GM18505 (cell line): Measurements from ENCODE around the gene SYT14.
"Not testable (repeated sequence)": the region's sequence is repeated elsewhere in the genome, so short reads cannot be mapped to it uniquely, and the experiment has no call there.

ENCODE experiments used
- ATAC-seq: cut with Tn5 transposase; IDR thresholded peaks from one replicate; pipeline ENCODE4 v1.9.1; 2021; ENCODE audit not compliant: unreplicated experiment
- POLR2A ChIP-seq: IDR thresholded peaks from 4 replicates; pipeline ENCODE4 v1.6.1; 2011; ENCODE audit warnings: borderline replicate concordance; ENCODE audit not compliant: insufficient read depth, insufficient read length; ENCODE audit errors: extremely low read depth

Gene SYT14

GRCh38 chr1:209937996-209938959 lies at the start of gene SYT14:
SYT14 (plus strand) TSS chr1:209938217; CDS start chr1:209938265, 48 bp downstream.
- ATAC-seq: no peak
- no peak for TF ChIP-seq POLR2A

DNA sequence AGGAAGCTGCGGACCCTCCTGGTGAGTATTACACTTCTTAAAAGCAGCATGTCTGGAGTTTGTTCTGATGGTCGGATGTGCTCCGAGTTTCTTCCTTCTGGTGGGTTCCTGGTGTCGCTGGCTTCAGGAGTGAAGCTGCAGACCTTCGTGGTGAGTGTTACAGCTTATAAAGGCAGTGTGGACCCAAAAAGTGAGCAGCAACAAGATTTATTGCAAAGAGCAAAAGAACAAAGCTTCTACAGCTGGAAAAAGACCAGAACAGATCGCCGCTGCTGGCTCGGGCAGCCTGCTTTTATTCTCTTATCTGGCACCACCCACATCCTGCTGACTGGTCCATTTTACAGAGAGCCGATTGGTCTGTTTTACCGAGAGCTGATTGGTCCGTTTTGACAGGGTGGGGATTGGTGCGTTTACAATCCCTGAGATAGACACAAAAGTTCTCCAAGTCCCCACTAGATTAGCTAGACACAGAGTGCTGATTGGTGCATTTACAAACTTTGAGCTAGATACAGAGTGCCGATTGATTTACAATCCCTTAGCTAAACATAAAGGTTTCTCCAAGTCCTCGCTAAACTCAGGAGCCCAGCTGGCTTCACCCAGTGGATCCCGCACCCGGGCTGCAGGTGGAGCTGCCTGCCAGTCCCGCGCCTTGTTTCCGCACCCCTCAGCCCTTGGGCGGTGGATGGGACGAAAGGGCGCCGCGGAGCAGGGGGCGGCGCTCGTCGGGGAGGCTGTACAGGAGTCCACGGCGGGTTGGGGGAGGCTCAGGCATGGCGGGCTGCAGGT lies 49.5 kb upstream of the SYT14 start:
- not testable (repeated sequence) for ATAC-seq

DNA sequence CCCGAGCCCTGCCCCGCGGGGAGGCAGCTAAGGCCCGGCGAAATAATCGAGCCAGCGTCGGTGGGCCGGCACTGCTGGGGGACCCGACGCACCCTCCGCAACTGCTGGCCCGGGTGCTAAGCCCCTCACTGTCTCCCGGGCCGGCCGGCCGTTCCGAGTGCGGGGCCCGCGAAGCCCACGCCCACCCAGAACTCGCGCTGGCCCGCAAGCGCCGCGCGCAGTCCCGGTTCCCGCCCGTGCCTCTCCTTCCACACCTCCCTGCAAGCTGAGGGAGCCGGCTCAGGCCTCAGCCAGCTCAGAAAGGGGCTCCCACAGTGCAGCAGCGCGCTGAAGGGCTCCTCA lies 49.0 kb upstream of the SYT14 start:
- no peak for TF ChIP-seq POLR2A
- no peak for ATAC-seq

DNA sequence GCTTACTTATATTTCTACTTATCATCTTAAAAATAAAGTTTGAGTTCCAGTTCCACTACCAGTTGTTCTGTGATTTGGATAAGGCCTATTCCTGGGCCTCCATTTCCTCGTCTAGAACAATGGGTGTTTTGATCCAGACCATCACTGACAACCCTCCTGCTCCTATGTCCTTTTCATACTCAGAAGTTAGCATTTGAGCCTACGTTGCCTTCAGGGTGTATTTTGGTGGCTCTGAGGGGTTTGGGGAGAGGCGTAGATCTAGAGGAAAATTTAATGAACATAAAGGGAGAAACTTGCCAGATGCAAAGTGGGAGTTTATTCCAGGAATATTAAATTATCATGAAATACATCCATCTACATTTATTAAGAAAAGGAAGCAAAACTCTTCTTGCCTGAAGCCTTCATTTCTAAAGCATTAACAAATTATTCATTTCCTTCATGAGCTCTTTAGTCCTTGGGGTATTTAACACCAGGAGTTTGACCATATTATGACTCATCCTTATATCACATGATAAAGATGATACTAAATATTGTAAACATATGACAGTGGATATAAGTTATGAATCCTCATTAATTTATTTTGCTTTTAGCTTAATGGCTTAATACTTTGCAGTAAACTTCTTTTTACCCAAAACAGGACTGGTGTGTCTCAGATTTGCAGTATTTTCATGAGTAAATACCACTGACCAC lies 47.2 kb upstream of the SYT14 start:
- ATAC-seq: no peak
- no peak for TF ChIP-seq POLR2A

- no peak for TF ChIP-seq POLR2A
- ATAC-seq: no peak
Measured at GRCh38 chr1:209893751-209894150, 44.3 kb upstream of the SYT14 start.

- no peak for ATAC-seq
- no peak for TF ChIP-seq POLR2A
Measured at GRCh38 chr1:209895709-209896108, 42.3 kb upstream of the SYT14 start.

DNA sequence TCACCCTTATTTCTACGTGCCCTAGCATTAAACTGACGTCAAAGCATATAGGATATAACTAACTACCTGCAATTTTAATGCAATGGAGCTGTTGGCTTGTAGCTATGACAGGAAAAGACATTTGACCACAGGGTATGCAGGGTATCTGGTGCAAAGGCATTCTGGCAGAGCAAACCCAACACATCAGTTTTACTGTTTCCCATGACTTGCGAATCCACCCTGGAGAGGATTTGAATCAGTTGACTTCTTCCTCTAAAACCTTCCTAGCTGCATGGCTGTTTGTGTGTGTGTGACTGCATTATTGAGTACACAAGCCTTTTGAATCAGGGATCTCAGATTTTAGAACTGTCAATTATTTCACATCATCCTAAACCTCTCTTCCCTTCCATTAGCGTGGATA lies 41.7 kb upstream of the SYT14 start:
- ATAC-seq: no peak

GRCh38 chr1:209898271-209898670 lies 39.7 kb upstream of the SYT14 start:
- not testable (repeated sequence) for ATAC-seq

More for the DNA sequence above, 41.7 kb upstream of the SYT14 start:
- no peak for TF ChIP-seq POLR2A

DNA sequence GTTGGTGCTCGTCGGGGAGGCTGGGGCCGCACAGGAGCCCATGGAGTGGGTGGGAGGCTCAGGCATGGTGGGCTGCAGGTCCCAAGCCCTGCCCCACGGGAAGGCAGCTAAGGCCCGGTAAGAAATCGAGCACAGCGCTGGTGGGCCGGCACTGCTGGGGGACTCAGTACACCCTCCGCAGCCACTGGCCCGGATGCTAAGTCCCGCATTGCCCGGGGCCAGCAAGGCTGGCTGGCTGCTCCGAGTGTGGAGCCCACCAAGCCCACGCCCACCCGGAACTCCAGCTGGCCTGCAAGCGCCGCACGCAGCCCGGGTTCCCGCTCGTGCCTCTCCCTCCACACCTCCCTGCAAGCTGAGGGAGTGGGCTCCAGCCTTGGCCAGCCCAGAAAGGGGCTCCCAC lies 39.2 kb upstream of the SYT14 start:
- not testable (repeated sequence) for ATAC-seq

DNA sequence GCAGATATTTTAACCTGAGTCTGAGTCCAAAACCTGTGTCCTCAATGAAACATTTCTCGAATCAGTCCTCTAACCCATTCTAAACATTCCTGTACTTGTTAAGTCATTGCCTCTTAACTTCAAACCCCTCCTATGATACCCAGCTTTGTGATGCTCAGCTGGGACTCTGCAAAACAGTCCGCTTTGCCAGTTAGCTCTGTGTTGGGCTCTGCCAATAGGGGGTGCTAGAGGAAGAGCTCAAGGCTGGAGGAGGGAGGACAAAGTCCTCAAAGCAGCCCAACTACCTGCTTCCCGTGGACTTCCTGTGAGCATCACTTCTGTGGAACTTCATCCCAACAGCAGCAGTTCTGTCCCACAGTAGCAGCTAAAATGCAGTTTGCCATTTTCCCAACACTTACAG lies 38.1 kb upstream of the SYT14 start:
- no peak for ATAC-seq
- no peak for TF ChIP-seq POLR2A

GRCh38 chr1:209900734-209901133 lies 37.3 kb upstream of the SYT14 start:
- TF ChIP-seq POLR2A: no peak
- no peak for ATAC-seq

DNA sequence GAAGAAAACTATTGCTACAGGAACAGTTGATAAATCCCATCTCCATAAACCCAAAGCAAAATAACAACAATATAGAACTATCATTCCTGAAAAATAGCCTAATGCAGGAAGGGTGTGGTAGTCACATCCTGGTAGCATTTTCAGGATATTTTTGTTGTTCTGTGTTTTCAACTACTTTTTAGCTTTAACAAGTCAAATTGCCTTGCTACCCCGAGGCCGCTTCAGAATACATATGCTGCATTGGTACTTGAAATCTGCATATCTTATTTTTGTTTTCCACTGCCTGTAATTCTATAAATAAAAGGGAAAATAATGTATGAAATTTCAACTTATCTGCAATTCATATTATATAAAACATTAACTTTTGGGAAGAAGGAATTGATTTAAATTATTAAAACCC lies 36.8 kb upstream of the SYT14 start:
- no peak for TF ChIP-seq POLR2A
- no peak for ATAC-seq

DNA sequence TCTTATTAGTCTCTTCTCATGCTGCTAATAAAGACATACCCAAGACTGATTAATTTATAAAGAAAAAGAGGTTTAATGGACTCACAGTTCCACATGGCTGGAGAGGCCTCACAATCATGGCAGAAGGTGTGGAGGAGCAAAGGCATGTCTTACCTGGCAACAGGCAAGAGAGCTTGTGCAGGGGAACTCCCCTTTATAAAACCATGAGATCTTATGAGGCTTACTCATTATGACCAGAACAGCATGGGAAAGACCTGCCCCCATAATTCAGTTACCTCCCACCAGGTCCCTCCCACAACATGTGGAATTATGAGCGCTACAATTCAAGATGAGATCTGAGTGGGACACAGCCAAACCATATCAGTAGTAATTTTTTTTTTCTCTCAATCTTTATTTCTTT lies 33.2 kb upstream of the SYT14 start:
- not testable (repeated sequence) for ATAC-seq

DNA sequence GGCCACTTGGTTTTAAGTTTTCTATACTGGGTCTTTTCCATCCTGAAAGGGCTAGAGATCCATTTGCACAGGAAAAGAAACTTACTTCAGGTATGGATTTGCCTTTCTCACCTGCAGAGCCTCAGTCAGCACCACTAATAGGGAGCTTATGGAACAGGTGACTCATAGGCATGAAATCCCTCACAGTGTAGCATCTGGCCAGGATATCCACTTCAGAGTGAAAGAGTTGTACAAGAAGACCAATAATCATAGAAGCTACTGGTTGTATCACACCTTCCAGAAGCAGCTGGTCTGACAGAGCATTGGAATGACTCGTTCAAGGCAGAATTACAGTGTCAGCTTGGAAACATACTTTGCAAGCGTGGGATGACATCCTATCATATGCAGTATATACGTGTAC lies 26.3 kb upstream of the SYT14 start:
- no peak for TF ChIP-seq POLR2A
- ATAC-seq: no peak
